ENCODE measurements around the gene NABP1.

- TF ChIP-seq, protein P1, sequence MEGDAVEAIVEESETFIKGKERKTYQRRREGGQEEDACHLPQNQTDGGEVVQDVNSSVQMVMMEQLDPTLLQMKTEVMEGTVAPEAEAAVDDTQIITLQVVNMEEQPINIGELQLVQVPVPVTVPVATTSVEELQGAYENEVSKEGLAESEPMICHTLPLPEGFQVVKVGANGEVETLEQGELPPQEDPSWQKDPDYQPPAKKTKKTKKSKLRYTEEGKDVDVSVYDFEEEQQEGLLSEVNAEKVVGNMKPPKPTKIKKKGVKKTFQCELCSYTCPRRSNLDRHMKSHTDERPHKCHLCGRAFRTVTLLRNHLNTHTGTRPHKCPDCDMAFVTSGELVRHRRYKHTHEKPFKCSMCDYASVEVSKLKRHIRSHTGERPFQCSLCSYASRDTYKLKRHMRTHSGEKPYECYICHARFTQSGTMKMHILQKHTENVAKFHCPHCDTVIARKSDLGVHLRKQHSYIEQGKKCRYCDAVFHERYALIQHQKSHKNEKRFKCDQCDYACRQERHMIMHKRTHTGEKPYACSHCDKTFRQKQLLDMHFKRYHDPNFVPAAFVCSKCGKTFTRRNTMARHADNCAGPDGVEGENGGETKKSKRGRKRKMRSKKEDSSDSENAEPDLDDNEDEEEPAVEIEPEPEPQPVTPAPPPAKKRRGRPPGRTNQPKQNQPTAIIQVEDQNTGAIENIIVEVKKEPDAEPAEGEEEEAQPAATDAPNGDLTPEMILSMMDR (conservative IDR thresholded peaks at IDR 0.05 in 1 of 2, IDR thresholded peaks at IDR 0.05 in 1 of 2; ENCODE audit: extremely low read depth in 1 of 2, insufficient read depth in 1 of 2, low read depth in 1 of 2, low read length in 2 of 2): no peak
- no peak for TF ChIP-seq EZH2 (IDR thresholded peaks at IDR 0.05; ENCODE audit: borderline replicate concordance, low read length)
These were observed 37.0 kb downstream of the NABP1 start for GRCh38 chr2:191714925-191715324.
